Endothelial cell of umbilical vein (primary cell): ENCODE data around the gene RASL10B. TPM values are rescaled to one million over a fixed set of nuclear protein-coding genes. Genes with fewer than 3 reads are reported as not detected.

Source experiments
- BruUV-seq: library from RNA; stranded (reverse); fragments of 400-500 nt; replicated peaks from 2 replicates; lab custom pipeline; 2021; lab: Mats Ljungman, UMichigan
- CTCF ChIA-PET: fragments of 300-600, 350-600 bp; sonication (Branson Sonifier 250); formaldehyde crosslinking; loops from one replicate; lab custom pipeline; 2021; ENCODE audit warnings: antibody characterized with exemption, inconsistent platforms; lab: Charles Lee
- POLR2A ChIA-PET: fragments of 300-600, 350-600 bp; sonication (Branson Sonifier 250); formaldehyde crosslinking; loops from one replicate; lab custom pipeline; 2021; ENCODE audit warnings: antibody characterized with exemption, inconsistent platforms; lab: Charles Lee
- DNase-seq: peaks from one replicate; pipeline ENCODE4 v3.0.0-alpha.2; 2011; ENCODE audit warnings: low read depth, low spot score
- FAIRE-seq: peaks from 2 replicates; lab custom pipeline; 2011; peaks lifted over from hg19 to GRCh38; lab: Jason Lieb, UNC
- H2AFZ ChIP-seq: 2 replicates; pipeline ENCODE4 v1.6.0; 2012; ENCODE audit warnings: low read depth, low read length, control low read depth, inconsistent platforms
- H3K27ac ChIP-seq: 2 replicates; pipeline ENCODE4 v1.5.1; 2011; ENCODE audit warnings: low read depth, mild to moderate bottlenecking, control low read depth, low read length, moderate library complexity; ENCODE audit not compliant: insufficient read depth
- H3K27me3 ChIP-seq, 2 experiments: 2 replicates each; pipeline versions ENCODE4 v1.6.0 to v1.6.1; 2011; ENCODE audit warnings: low read length in 2 of 2, mixed read lengths in 1 of 2; ENCODE audit not compliant: control insufficient read depth in 2 of 2, insufficient read depth in 2 of 2
- H3K36me3 ChIP-seq, 2 experiments: 2 replicates in 1 of 2; 3 replicates in 1 of 2; pipeline ENCODE4 v1.5.1; 2011; ENCODE audit warnings: low read length in 2 of 2, mild to moderate bottlenecking in 1 of 2, moderate library complexity in 1 of 2; ENCODE audit not compliant: control insufficient read depth in 2 of 2, insufficient read depth in 2 of 2; ENCODE audit errors: extremely low read depth in 1 of 2
- H3K4me1 ChIP-seq: 3 replicates; pipeline ENCODE4 v1.5.1; 2011; ENCODE audit warnings: mild to moderate bottlenecking, low read length; ENCODE audit not compliant: control insufficient read depth, insufficient read depth; ENCODE audit errors: extremely low read depth
- H3K4me2 ChIP-seq: 2 replicates; pipeline ENCODE4 v1.6.1; 2011; ENCODE audit warnings: low read length, control low read depth, mixed read lengths; ENCODE audit not compliant: insufficient read depth
- H3K4me3 ChIP-seq, 3 experiments: fragments of 200-600 bp in 1 of 3; sonication (generic), shearing (Covaris generic) in 1 of 3; replicated peaks in 1 of 3; 2 replicates each; pipeline ENCODE4 v1.5.1; 2011 to 2016; ENCODE audit warnings: control low read depth in 3 of 3, low read length in 3 of 3, mild to moderate bottlenecking in 2 of 3, inconsistent platforms in 1 of 3, low read depth in 1 of 3, moderate library complexity in 1 of 3; ENCODE audit not compliant: insufficient read depth in 1 of 3
- H3K79me2 ChIP-seq: 2 replicates; pipeline ENCODE4 v1.6.0; 2012; ENCODE audit warnings: low read length, inconsistent platforms; ENCODE audit not compliant: control insufficient read depth, insufficient read depth
- H3K9ac ChIP-seq: replicated peaks from 2 replicates; pipeline ENCODE3; 2011; ENCODE audit warnings: low read length, control low read depth; ENCODE audit not compliant: insufficient read depth; ENCODE audit errors: extremely low read depth
- H3K9me1 ChIP-seq: replicated peaks from 3 replicates; pipeline ENCODE4 v1.6.0; 2011; ENCODE audit warnings: mild to moderate bottlenecking, low read length; ENCODE audit not compliant: control insufficient read depth, insufficient read depth; ENCODE audit errors: extremely low read depth
- H3K9me3 ChIP-seq: replicated peaks from 2 replicates; pipeline ENCODE4 v1.5.1; 2012; ENCODE audit warnings: low read length, inconsistent platforms; ENCODE audit not compliant: control insufficient read depth, insufficient read depth
- H4K20me1 ChIP-seq: replicated peaks from 2 replicates; pipeline ENCODE3; 2011; ENCODE audit warnings: mild to moderate bottlenecking, low read length; ENCODE audit not compliant: control insufficient read depth, insufficient read depth; ENCODE audit errors: extremely low read depth
- EZH2 ChIP-seq: IDR thresholded peaks from 2 replicates; pipeline ENCODE4 v1.6.1; 2012; ENCODE audit warnings: borderline replicate concordance, low read depth, mild to moderate bottlenecking, moderate library complexity, low read length, inconsistent platforms; ENCODE audit not compliant: severe bottlenecking
- FOS ChIP-seq: IDR thresholded peaks from 2 replicates; pipeline ENCODE4 v1.6.1; 2011; ENCODE audit warnings: mild to moderate bottlenecking, low read length, moderate library complexity, borderline replicate concordance; ENCODE audit not compliant: insufficient read depth
- GATA2 ChIP-seq: IDR thresholded peaks from 2 replicates; pipeline ENCODE4 v1.7.0; 2011; ENCODE audit warnings: low read depth, mild to moderate bottlenecking, moderate library complexity, mixed read lengths, low read length; ENCODE audit not compliant: insufficient read length, insufficient read depth
- JUN ChIP-seq: IDR thresholded peaks from 2 replicates; pipeline ENCODE4 v1.6.1; 2011; ENCODE audit warnings: borderline replicate concordance, low read depth; ENCODE audit not compliant: insufficient read length, insufficient read depth
- MYC ChIP-seq: IDR thresholded peaks from one replicate; pipeline ENCODE4 v1.6.1; 2011; ENCODE audit warnings: mild to moderate bottlenecking, low read depth, low read length
- POLR2A ChIP-seq: IDR thresholded peaks from 2 replicates; pipeline ENCODE4 v1.6.1; 2012; ENCODE audit warnings: low read depth, mild to moderate bottlenecking, control low read depth, low read length
- POLR2AphosphoS5 ChIP-seq: IDR thresholded peaks from 2 replicates; pipeline ENCODE4 v1.6.1; 2012; ENCODE audit warnings: low read depth, mild to moderate bottlenecking, control low read depth, low read length, moderate library complexity; ENCODE audit not compliant: insufficient read depth
- dilution Hi-C: fragments of 300-500 bp; cut with MboI; formaldehyde crosslinking; loops from one replicate; pipeline ENCODE4 v1.15.0; 2019; ENCODE audit warnings: low sequenced_read_pairs; ENCODE audit not compliant: extremely low pct_ligation_motif_present
- intact Hi-C: fragments of 100-400 bp; cut with micrococcal nuclease; formaldehyde crosslinking; loops from one replicate; pipeline ENCODE4 v1.10.0; 2022
- polyA plus RNA-seq, 4 experiments: library from polyadenylated mRNA; depleted of rRNA in 3 of 4; stranded (reverse) in 3 of 4; unstranded in 1 of 4; fragments of >200 nt; gene quantifications; 2 replicates each; pipeline versions ENCODE4 v1.2.1 to v1.2.3, GENCODE V29; 2011 to 2012; ENCODE audit warnings: missing spikeins in 1 of 4
- total RNA-seq: library from RNA; stranded (reverse); gene quantifications from 2 replicates; pipeline ENCODE4 v1.2.3, GENCODE V29; 2021
- TF ChIP-seq, protein P1 (sequence below): IDR thresholded peaks from 2 replicates; pipeline ENCODE4 v1.6.1; 2011; ENCODE audit not compliant: insufficient read depth, insufficient read length
- TF ChIP-seq, protein P2 (sequence below), 2 donors: IDR thresholded peaks; 1 replicate in 1 of 2; 2 replicates in 1 of 2; pipeline ENCODE4 v1.5.1; 2011; ENCODE audit warnings: low read length in 2 of 2, mild to moderate bottlenecking in 2 of 2, moderate library complexity in 2 of 2, control low read depth in 1 of 2, inconsistent platforms in 1 of 2, low read depth in 1 of 2; ENCODE audit not compliant: insufficient read depth in 1 of 2; ENCODE audit errors: extremely low read depth in 1 of 2

RASL10B gene
- total and polyA plus RNA-seq, 2 donors (not counting 3 experiments of a cell fraction or from before 2014, with no cell fraction given): 0.19 to 0.71 TPM

DNA sequence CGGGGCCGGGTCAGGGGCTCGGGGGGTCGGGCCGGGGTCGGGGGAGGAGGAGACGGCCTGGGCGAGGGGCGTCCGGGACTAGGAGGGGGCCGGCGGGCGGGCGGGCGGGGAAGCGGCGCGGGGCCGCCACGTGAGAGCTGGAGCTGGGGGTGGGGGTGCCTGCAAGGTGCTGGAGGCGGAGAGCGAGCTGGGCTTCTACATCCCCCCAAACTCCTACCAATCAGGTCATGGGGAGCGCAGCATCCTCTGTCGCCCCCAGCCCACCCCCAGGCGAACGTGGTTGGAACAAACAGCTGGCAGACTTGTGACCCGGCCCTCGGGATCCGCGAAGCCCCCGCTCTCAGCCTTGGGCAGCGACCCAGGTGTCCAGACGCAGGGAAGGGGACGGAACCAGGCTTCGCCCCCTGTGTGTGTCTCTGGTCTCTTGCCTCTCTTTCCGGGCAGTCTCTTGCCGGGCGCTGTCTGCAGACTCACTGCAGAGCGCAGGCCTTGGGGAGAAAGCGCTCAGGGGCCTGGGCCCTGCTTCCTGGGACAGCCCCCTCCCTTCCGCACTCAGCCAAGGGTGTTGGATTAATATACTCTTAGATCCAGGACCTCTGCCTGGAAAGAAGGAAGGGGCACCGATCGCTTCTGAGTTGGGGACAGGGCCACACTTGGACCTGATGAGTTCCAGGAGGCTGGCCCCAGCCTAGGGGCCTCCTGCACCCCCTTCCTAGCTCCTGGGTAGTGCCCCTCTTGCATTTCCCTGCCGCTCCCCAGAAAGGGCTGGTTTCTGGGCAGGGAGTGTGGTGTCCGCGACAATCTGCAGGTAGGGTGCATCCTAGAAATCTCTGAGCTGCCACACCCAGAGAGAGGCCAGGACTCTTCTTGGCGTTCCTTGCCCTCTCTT is 722 bp downstream of the RASL10B start:
- Histone ChIP-seq H3K4me3 (peak overlapping the region in 1 of 3 experiments; percentile 44), H3K4me2 (no peak overlapping the region), H3K9me3 (no peaks in the 10 kb centered on the region), H2AFZ (no peak overlapping the region), H3K27ac (no peak overlapping the region), H3K9me1 (no peaks in the 10 kb centered on the region), H3K79me2 (no peaks in the 10 kb centered on the region), H3K4me1 (peaks cover 4% of the 10 kb centered on the region), H3K27me3 (peaks cover 3 to 11% of the 10 kb centered on the region in 2 experiments), H4K20me1 (no peaks in the 10 kb centered on the region), H3K36me3 (no peaks in the 10 kb centered on the region), H3K9ac (no peak overlapping the region)
- dilution Hi-C loops: loop anchor here (25.0 kb wide), 1 partner anchor 120 kb away; no protein-coding TSS in a partner anchor
- TF ChIP-seq POLR2A: no peak
- TF ChIP-seq EZH2: peak; percentile 52
- intact Hi-C loops: no loop called here
- no TSS peak for BruUV-seq
- POLR2A ChIA-PET: no interaction called here
- CTCF ChIA-PET: interaction anchor here (0.7 to 2.1 kb wide), 6 partner anchors 10 to 119 kb away, joined by 3 to 16 read pairs (median 6); no protein-coding TSS in a partner anchor
- FAIRE-seq (no peak), DNase-seq (no peak)

DNA sequence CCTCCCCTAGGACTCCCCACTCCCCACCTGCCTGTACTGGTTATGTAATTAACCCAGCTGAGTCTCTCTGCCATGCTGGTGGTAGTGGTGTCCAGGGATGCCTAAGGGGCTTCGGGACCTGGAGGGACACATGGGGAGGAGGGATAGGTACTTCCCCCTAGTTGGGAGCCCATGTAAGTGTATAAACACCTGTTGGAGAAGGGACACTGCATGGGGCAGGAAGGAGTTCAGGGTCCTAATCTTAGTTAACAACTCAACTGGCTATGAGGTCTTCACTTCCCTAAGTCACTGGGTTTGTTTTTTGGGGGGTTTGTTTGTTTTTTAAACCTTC is 1.3 kb downstream of the RASL10B start:
- ChIA-PET POLR2A (no interaction called here), CTCF (interaction anchor here (1.1 to 1.7 kb wide), 3 partner anchors 10 to 120 kb away, joined by 4 to 6 read pairs (median 5); no protein-coding TSS in a partner anchor)
- Histone ChIP-seq H3K9ac (no peak overlapping the region), H4K20me1 (no peaks in the 10 kb centered on the region), H3K4me1 (peaks cover 4% of the 10 kb centered on the region), H2AFZ (no peak overlapping the region), H3K36me3 (no peaks in the 10 kb centered on the region), H3K79me2 (no peaks in the 10 kb centered on the region), H3K4me3 (no peak overlapping the region), H3K9me1 (no peaks in the 10 kb centered on the region), H3K27ac (no peak overlapping the region), H3K9me3 (no peaks in the 10 kb centered on the region), H3K27me3 (peaks cover 3 to 11% of the 10 kb centered on the region in 2 experiments), H3K4me2 (no peak overlapping the region)
- DNase-seq (no peak), FAIRE-seq (no peak)
- dilution Hi-C loops (loop anchor here (25.0 kb wide), 1 partner anchor 120 kb away; no protein-coding TSS in a partner anchor), intact Hi-C loops (no loop called here)
- TF ChIP-seq MYC: no peak
- TF ChIP-seq, protein P1, sequence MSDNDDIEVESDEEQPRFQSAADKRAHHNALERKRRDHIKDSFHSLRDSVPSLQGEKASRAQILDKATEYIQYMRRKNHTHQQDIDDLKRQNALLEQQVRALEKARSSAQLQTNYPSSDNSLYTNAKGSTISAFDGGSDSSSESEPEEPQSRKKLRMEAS: no peak
- no peak for TF ChIP-seq FOS
- no peak for TF ChIP-seq GATA2
- TF ChIP-seq POLR2AphosphoS5: no peak
- TF ChIP-seq, protein P2, sequence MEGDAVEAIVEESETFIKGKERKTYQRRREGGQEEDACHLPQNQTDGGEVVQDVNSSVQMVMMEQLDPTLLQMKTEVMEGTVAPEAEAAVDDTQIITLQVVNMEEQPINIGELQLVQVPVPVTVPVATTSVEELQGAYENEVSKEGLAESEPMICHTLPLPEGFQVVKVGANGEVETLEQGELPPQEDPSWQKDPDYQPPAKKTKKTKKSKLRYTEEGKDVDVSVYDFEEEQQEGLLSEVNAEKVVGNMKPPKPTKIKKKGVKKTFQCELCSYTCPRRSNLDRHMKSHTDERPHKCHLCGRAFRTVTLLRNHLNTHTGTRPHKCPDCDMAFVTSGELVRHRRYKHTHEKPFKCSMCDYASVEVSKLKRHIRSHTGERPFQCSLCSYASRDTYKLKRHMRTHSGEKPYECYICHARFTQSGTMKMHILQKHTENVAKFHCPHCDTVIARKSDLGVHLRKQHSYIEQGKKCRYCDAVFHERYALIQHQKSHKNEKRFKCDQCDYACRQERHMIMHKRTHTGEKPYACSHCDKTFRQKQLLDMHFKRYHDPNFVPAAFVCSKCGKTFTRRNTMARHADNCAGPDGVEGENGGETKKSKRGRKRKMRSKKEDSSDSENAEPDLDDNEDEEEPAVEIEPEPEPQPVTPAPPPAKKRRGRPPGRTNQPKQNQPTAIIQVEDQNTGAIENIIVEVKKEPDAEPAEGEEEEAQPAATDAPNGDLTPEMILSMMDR (IDR thresholded peaks at IDR 0.05; ENCODE audit: extremely low read depth in 1 of 2, insufficient read depth in 1 of 2, low read depth in 1 of 2, low read length in 2 of 2): no peak
- no peak for TF ChIP-seq EZH2
- no peak for TF ChIP-seq JUN
- TF ChIP-seq POLR2A: no peak
- BruUV-seq: no TSS peak
